Endothelial cell of umbilical vein (primary cell): ENCODE results near the gene DYNLT3.

Experiments used
- JUN ChIP-seq: IDR thresholded peaks from 2 replicates; pipeline ENCODE4 v1.6.1; 2011; ENCODE audit warnings: borderline replicate concordance, low read depth; ENCODE audit not compliant: insufficient read length, insufficient read depth
- POLR2A ChIP-seq: IDR thresholded peaks from 2 replicates; pipeline ENCODE4 v1.6.1; 2012; ENCODE audit warnings: low read depth, mild to moderate bottlenecking, control low read depth, low read length
- TF ChIP-seq, protein P1 (sequence below), 2 donors: IDR thresholded peaks; 1 replicate in 1 of 2; 2 replicates in 1 of 2; pipeline ENCODE4 v1.5.1; 2011; ENCODE audit warnings: low read length in 2 of 2, mild to moderate bottlenecking in 2 of 2, moderate library complexity in 2 of 2, control low read depth in 1 of 2, inconsistent platforms in 1 of 2, low read depth in 1 of 2; ENCODE audit not compliant: insufficient read depth in 1 of 2; ENCODE audit errors: extremely low read depth in 1 of 2

DNA sequence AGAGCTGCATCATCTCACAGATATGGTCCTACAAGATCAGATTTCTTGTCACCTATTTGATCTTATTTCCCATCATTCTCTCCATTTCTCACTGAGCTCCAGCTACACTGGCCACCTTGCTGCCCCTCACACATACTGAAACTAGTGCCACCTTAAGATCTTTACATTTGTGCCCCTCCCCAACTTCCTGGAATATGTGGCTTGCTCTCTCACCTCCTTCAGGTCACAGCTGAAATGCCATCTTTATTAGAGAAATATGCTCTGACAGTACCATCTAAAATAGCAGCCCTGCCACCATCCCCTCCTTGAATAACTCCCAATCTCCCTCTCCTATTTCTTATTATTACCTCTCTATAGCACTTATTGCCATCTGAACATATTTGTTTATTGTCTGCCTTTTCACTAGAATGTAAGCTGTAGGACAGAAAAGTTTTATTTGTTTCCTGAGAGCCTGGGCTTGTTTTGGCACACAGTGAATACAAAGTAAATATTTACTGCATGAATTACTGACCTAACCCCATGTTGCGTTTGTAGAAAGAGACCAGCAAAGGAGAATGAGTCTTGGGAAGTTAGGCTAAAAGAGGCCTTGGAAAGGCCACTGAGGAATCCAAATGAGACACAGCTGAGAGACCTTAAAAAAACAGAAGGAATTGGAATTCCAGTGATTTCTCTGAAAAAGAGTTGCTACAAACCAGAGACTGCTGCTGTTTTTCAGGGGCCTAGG, 22.7 kb downstream of the DYNLT3 start:
- TF ChIP-seq POLR2A (no peak), JUN (no peak)
- TF ChIP-seq, protein P1, sequence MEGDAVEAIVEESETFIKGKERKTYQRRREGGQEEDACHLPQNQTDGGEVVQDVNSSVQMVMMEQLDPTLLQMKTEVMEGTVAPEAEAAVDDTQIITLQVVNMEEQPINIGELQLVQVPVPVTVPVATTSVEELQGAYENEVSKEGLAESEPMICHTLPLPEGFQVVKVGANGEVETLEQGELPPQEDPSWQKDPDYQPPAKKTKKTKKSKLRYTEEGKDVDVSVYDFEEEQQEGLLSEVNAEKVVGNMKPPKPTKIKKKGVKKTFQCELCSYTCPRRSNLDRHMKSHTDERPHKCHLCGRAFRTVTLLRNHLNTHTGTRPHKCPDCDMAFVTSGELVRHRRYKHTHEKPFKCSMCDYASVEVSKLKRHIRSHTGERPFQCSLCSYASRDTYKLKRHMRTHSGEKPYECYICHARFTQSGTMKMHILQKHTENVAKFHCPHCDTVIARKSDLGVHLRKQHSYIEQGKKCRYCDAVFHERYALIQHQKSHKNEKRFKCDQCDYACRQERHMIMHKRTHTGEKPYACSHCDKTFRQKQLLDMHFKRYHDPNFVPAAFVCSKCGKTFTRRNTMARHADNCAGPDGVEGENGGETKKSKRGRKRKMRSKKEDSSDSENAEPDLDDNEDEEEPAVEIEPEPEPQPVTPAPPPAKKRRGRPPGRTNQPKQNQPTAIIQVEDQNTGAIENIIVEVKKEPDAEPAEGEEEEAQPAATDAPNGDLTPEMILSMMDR (IDR thresholded peaks at IDR 0.05; ENCODE audit: extremely low read depth in 1 of 2, insufficient read depth in 1 of 2, low read depth in 1 of 2, low read length in 2 of 2) = no peak
